NCI-H187 (cell line): ENCODE results near the gene WHRN.

Source experiments
- DNase-seq, 2 experiments: peaks; one replicate each; lab custom pipeline; 2025; lab: John Stamatoyannopoulos, UW

The WHRN gene

GRCh38 chr9:114382699-114383520 lies 122.4 kb downstream of the WHRN start:
- DNase-seq, result no peak

- DNase-seq, result no peak
These were observed 126.4 kb downstream of the WHRN start for GRCh38 chr9:114378883-114379282.

GRCh38 chr9:114378016-114378415 lies 127.3 kb downstream of the WHRN start:
- no peak for DNase-seq

- DNase-seq, result no peak
These were observed 128.5 kb downstream of the WHRN start for GRCh38 chr9:114376586-114377445.

GRCh38 chr9:114375386-114376175 lies 129.7 kb downstream of the WHRN start:
- no peak for DNase-seq

GRCh38 chr9:114374936-114375335 lies 130.3 kb downstream of the WHRN start:
- no peak for DNase-seq

DNA sequence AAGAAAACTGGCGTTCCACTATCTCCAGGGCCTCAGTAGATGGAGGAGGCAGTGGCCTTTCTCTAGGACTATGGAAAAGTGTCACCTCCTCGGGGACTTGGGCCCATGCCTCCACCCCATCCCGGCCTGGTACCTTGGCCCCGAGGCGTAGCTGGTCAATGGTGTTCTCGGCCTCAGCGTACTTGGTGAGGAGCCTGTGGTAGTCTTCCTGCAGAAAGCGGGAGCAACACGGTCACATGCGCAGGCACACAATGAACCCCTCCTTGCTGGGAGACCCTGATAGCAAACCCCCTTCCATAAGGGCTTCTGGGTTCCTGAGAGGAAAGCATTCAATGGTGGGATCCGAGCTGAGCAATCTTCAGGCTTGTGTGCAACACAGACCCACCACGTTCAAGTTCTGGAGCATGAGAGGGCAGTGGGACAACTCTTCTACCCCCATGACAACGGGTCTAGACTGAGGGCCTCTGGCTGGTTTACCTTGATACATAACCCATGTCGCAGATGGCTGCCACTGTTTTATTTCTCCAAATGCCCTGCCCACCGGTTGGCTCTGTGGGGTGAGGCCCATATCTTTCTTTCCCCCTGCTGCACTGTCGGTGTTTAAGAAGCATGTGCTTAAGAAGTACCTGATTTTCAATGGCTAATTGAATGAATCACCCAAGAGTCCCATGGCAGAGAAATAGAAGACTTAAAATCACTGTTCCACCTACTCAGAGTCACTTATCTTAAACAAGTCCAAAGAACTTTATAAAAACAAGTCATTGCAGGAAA lies 131.1 kb downstream of the WHRN start:
- DNase-seq, result no peak

- no peak for DNase-seq
These were observed 132.3 kb downstream of the WHRN start for GRCh38 chr9:114372921-114373448.

GRCh38 chr9:114371973-114372917 lies 133.0 kb downstream of the WHRN start:
- no peak for DNase-seq

DNA sequence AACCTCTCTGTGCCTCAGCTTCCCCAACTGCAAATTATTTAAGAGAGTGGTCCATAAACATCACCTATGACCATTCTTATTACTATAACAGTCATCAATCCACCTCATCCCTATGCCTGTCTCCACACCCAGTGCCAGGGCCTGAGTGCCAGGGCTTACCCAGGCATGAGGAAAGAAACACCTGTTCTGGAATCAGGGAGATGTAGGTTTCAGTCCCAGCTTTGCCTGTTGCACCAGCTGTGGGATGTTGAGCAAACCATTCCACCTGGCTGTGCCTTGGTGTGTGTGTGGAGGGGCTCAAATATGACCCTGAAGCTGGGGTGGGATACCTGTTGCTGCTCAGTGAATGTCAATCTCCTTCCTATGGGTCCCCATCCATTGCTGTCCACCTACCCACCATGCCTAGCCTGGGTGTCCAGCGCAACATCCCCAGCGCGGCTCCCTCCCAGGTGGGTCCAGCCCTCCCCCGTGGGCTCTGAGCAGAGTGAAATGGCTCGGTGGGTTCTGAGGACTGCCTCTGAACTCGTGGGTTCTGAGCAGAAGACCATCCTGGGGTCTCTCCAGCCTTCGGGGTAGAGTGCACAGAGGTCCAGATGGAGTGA lies 133.8 kb downstream of the WHRN start:
- no peak for DNase-seq

GRCh38 chr9:114370968-114371320 lies 134.3 kb downstream of the WHRN start:
- DNase-seq, result no peak

- DNase-seq, result no peak
These were observed 134.9 kb downstream of the WHRN start for GRCh38 chr9:114370251-114370967.

GRCh38 chr9:114369216-114370130 lies 135.8 kb downstream of the WHRN start:
- DNase-seq, result no peak

DNA sequence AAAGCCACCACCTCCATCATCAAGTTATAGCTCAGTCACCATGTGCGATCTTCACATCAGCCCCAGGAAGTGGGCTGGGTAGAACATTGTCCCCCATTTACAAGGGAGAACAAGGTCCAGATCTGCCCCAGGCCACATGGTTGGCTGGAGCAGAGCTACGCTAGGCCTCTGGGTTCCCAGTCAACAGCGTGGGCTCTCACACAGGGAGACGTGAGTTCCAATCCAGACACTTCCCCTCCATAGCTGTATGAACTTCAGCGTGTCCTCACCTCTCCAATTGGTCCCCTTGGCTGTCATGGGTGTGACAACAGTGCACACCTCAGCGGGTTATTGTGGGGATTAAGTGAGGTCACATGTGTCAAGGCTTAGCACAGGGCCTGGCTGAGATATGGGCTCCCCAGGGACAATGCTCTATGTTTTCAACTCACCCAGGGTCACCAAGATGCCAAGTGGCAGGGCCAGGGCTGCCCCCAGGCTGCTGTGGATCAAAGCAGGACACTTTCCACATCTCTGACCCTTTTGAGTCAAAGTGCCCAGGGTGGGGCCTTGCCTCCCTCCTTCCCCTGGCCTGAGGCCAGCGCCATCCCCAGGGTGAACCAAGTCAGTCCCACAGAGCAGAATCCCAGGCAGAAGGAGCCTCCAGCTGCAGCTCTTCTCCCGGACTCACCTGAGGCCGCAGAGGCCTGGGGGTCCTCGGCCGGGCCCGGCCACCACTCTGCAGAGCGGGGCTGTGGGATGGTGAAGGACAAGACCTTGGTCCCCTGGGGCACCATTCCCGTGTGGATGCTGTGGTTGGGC lies 137.3 kb downstream of the WHRN start:
- no peak for DNase-seq

GRCh38 chr9:114367366-114367765 lies 137.9 kb downstream of the WHRN start:
- no peak for DNase-seq

GRCh38 chr9:114366334-114367128 lies 138.7 kb downstream of the WHRN start:
- no peak for DNase-seq
